ENCODE data around the gene ADH4.

ADH4 gene

DNA sequence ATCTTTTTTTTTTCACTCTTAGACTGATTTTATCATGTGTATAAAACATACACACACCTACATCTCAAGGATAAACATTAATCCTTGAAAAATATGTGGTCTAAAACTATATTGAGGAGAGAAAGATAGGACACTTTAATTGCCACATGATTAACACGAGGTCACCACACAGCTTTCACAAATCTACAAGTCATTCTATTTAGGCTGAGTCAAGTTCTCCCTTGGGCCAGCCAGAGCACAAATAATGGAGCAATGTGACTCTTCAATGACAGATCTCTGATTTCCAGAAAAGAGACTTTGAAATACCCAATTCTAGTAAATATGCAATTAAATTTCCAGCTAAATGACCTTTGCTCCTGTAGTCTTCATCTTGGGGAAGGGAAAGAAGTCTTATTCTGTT lies 12.9 kb upstream of the ADH4 start:
- ChIA-PET POLR2A (no interaction called here), CTCF (no interaction called here)
- DNase-seq (ENCODE audit: extremely low spot score) = no peak
- TF ChIP-seq TARDBP (IDR thresholded peaks at IDR 0.05) (no peak), FOXA1 (IDR thresholded peaks at IDR 0.05) (no peak), HDGF (IDR thresholded peaks at IDR 0.05; ENCODE audit: borderline replicate concordance) (no peak), ZNF384 (IDR thresholded peaks at IDR 0.05) (no peak), SUZ12 (IDR thresholded peaks at IDR 0.05) (no peak), SP1 (IDR thresholded peaks at IDR 0.05) (no peak), ARNT (IDR thresholded peaks at IDR 0.05) (no peak), BHLHE40 (IDR thresholded peaks at IDR 0.05; ENCODE audit: borderline replicate concordance) (no peak), CTBP1 (IDR thresholded peaks at IDR 0.05; ENCODE audit: borderline replicate concordance) (no peak), FOXM1 (IDR thresholded peaks at IDR 0.05; ENCODE audit: borderline replicate concordance) (no peak), ELF4 (IDR thresholded peaks at IDR 0.05) (no peak), L3MBTL2 (conservative IDR thresholded peaks at IDR 0.05) (no peak), FOXK2 (IDR thresholded peaks at IDR 0.05) (no peak), NFRKB (IDR thresholded peaks at IDR 0.05) (no peak), LEF1 (IDR thresholded peaks at IDR 0.05; ENCODE audit: borderline replicate concordance) (no peak)
- TF ChIP-seq, protein P1, sequence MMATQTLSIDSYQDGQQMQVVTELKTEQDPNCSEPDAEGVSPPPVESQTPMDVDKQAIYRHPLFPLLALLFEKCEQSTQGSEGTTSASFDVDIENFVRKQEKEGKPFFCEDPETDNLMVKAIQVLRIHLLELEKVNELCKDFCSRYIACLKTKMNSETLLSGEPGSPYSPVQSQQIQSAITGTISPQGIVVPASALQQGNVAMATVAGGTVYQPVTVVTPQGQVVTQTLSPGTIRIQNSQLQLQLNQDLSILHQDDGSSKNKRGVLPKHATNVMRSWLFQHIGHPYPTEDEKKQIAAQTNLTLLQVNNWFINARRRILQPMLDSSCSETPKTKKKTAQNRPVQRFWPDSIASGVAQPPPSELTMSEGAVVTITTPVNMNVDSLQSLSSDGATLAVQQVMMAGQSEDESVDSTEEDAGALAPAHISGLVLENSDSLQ (IDR thresholded peaks at IDR 0.05) = no peak

GRCh38 chr4:99154658-99155342 lies 10.7 kb upstream of the ADH4 start:
- DNase-seq (ENCODE audit: extremely low spot score) = no peak

GRCh38 chr4:99151995-99152394 lies 7.9 kb upstream of the ADH4 start:
- no peak for DNase-seq (ENCODE audit: extremely low spot score)
- POLR2A ChIA-PET = no interaction called here
- TF ChIP-seq SP1 (IDR thresholded peaks at IDR 0.05) (no peak), LEF1 (IDR thresholded peaks at IDR 0.05; ENCODE audit: borderline replicate concordance) (no peak), HDGF (IDR thresholded peaks at IDR 0.05; ENCODE audit: borderline replicate concordance) (no peak), ARNT (IDR thresholded peaks at IDR 0.05) (no peak), CTBP1 (IDR thresholded peaks at IDR 0.05; ENCODE audit: borderline replicate concordance) (no peak), SUZ12 (IDR thresholded peaks at IDR 0.05) (no peak)
- CTCF ChIA-PET = no interaction called here

More at GRCh38 chr4:99154658-99155342, 10.7 kb upstream of the ADH4 start:
- POLR2A ChIA-PET = no interaction called here
- TF ChIP-seq ARNT (IDR thresholded peaks at IDR 0.05) (no peak), ELF4 (IDR thresholded peaks at IDR 0.05) (no peak), CTBP1 (IDR thresholded peaks at IDR 0.05; ENCODE audit: borderline replicate concordance) (no peak), SP1 (IDR thresholded peaks at IDR 0.05) (no peak), L3MBTL2 (conservative IDR thresholded peaks at IDR 0.05) (no peak), HDGF (IDR thresholded peaks at IDR 0.05; ENCODE audit: borderline replicate concordance) (no peak), FOXA1 (IDR thresholded peaks at IDR 0.05) (no peak)
- TF ChIP-seq, protein P1 (IDR thresholded peaks at IDR 0.05) = no peak
- CTCF ChIA-PET = no interaction called here

GRCh38 chr4:99151452-99151851 lies 7.4 kb upstream of the ADH4 start:
- no peak for TF ChIP-seq HDGF (IDR thresholded peaks at IDR 0.05; ENCODE audit: borderline replicate concordance)
- no peak for TF ChIP-seq FOXK2 (IDR thresholded peaks at IDR 0.05)
- POLR2A ChIA-PET = no interaction called here
- CTCF ChIA-PET = no interaction called here

DNA sequence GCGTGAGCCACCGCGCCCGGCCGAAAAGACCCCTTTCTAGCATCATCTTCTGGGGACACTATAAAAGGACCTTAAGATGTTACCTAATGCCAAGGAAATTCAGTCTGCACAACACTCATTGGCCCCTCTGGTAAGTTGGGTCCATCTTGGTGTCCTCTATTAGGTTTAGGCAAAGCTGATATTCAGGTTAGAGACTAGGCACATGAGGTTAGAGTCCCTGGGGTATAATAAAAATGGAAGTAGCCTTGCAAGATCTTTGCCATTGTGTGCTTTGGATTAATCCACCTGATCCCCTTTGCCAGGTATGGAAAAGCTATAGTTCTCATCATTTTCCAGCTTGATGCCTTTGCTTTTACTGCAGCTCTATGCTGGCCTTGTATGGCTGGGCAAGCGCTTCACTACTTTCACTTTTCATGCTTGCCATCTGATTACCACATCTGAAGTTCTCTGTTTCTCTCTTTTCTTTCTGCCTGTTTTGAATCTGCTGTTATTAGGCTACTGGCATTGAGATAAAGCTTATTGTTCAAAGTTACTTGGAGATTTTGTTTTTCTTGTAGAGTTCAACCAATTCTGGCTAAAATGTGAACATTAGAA lies 5.4 kb upstream of the ADH4 start:
- CTCF ChIA-PET = no interaction called here
- POLR2A ChIA-PET = no interaction called here

More at GRCh38 chr4:99151452-99151851, 7.4 kb upstream of the ADH4 start:
- DNase-seq (ENCODE audit: extremely low spot score) = no peak

GRCh38 chr4:99148550-99148949 lies 4.5 kb upstream of the ADH4 start:
- no peak for TF ChIP-seq FOXM1 (IDR thresholded peaks at IDR 0.05; ENCODE audit: borderline replicate concordance)
- TF ChIP-seq HDGF (IDR thresholded peaks at IDR 0.05; ENCODE audit: borderline replicate concordance) = no peak
- TF ChIP-seq SP1 (IDR thresholded peaks at IDR 0.05) = no peak
- TF ChIP-seq CTBP1 (IDR thresholded peaks at IDR 0.05; ENCODE audit: borderline replicate concordance) = no peak
- TF ChIP-seq FOXK2 (IDR thresholded peaks at IDR 0.05) = no peak
- TF ChIP-seq FOXA1 (IDR thresholded peaks at IDR 0.05) = no peak
- TF ChIP-seq BHLHE40 (IDR thresholded peaks at IDR 0.05; ENCODE audit: borderline replicate concordance) = no peak
- TF ChIP-seq NFRKB (IDR thresholded peaks at IDR 0.05) = no peak
- TF ChIP-seq ARNT (IDR thresholded peaks at IDR 0.05) = no peak
- no peak for TF ChIP-seq ZNF384 (IDR thresholded peaks at IDR 0.05)
- TF ChIP-seq L3MBTL2 (conservative IDR thresholded peaks at IDR 0.05) = no peak
- no peak for TF ChIP-seq ELF4 (IDR thresholded peaks at IDR 0.05)
- no peak for TF ChIP-seq TARDBP (IDR thresholded peaks at IDR 0.05)
- TF ChIP-seq, protein P1 (IDR thresholded peaks at IDR 0.05) = no peak
- POLR2A ChIA-PET = no interaction called here
- DNase-seq (ENCODE audit: extremely low spot score) = no peak
- CTCF ChIA-PET = interaction anchor here (0.6 kb wide), 1 partner anchor 14 kb away, joined by 3 read pairs; no protein-coding TSS in a partner anchor

More for the DNA sequence above, 5.4 kb upstream of the ADH4 start:
- TF ChIP-seq NFRKB (IDR thresholded peaks at IDR 0.05) (no peak), HDGF (IDR thresholded peaks at IDR 0.05; ENCODE audit: borderline replicate concordance) (no peak), BHLHE40 (IDR thresholded peaks at IDR 0.05; ENCODE audit: borderline replicate concordance) (no peak), L3MBTL2 (conservative IDR thresholded peaks at IDR 0.05) (no peak), LEF1 (IDR thresholded peaks at IDR 0.05; ENCODE audit: borderline replicate concordance) (no peak), FOXA1 (IDR thresholded peaks at IDR 0.05) (no peak), SP1 (IDR thresholded peaks at IDR 0.05) (no peak), ELF4 (IDR thresholded peaks at IDR 0.05) (no peak)
- DNase-seq (ENCODE audit: extremely low spot score) = no peak

Measured in HEK293T (cell line).